HG02678 (cell line): ENCODE measurements around the gene SYNPO.

Experiments
- ATAC-seq: cut with Tn5 transposase; IDR thresholded peaks from one replicate; pipeline ENCODE4 v1.9.1; 2021; ENCODE audit warnings: mild to moderate bottlenecking, moderate library complexity; ENCODE audit not compliant: unreplicated experiment

SYNPO gene

GRCh38 chr5:150640311-150641005, at the start of gene SYNPO:
Gene SYNPO (plus strand): TSS chr5:150640660. CDS start chr5:150648276, 7,616 bp downstream.
- ATAC-seq: no peak

GRCh38 chr5:150590979-150591695, 49.3 kb upstream of the SYNPO start:
- ATAC-seq: no peak

- no peak for ATAC-seq
Observed at GRCh38 chr5:150593593-150593992, 46.9 kb upstream of the SYNPO start.

GRCh38 chr5:150593996-150594395, 46.5 kb upstream of the SYNPO start:
- no peak for ATAC-seq

- no peak for ATAC-seq
Observed at GRCh38 chr5:150595466-150596031, 44.9 kb upstream of the SYNPO start.

- no peak for ATAC-seq
Observed at GRCh38 chr5:150596313-150596712, 44.1 kb upstream of the SYNPO start.

- ATAC-seq: no peak
Observed at GRCh38 chr5:150596826-150597225, 43.6 kb upstream of the SYNPO start.

- ATAC-seq: no peak
Observed at GRCh38 chr5:150598006-150598405, 42.5 kb upstream of the SYNPO start.

- ATAC-seq: no peak
Observed at GRCh38 chr5:150598821-150599273, 41.6 kb upstream of the SYNPO start.

GRCh38 chr5:150599281-150599680, 41.2 kb upstream of the SYNPO start:
- ATAC-seq: no peak

- no peak for ATAC-seq
Observed at GRCh38 chr5:150599917-150600511, 40.4 kb upstream of the SYNPO start.

GRCh38 chr5:150600616-150601490, 39.6 kb upstream of the SYNPO start:
- no peak for ATAC-seq

GRCh38 chr5:150601491-150602345, 38.7 kb upstream of the SYNPO start:
- no peak for ATAC-seq

GRCh38 chr5:150603052-150603451, 37.4 kb upstream of the SYNPO start:
- no peak for ATAC-seq

GRCh38 chr5:150603491-150603890, 37.0 kb upstream of the SYNPO start:
- no peak for ATAC-seq

- ATAC-seq: no peak
Observed at GRCh38 chr5:150604010-150604409, 36.5 kb upstream of the SYNPO start.

GRCh38 chr5:150604894-150605440, 35.5 kb upstream of the SYNPO start:
- no peak for ATAC-seq

- no peak for ATAC-seq
Observed at GRCh38 chr5:150605546-150605945, 34.9 kb upstream of the SYNPO start.

GRCh38 chr5:150606476-150606875, 34.0 kb upstream of the SYNPO start:
- no peak for ATAC-seq
